H1 (cell line): ENCODE results near the gene ARID3B. TPM values are rescaled to one million over a fixed set of nuclear protein-coding genes. Genes with fewer than 3 reads are reported as not detected.

ENCODE experiments used
- CTCF ChIA-PET: fragments of 300-600 bp; sonication (Branson Sonifier 250); formaldehyde crosslinking; loops from one replicate; lab custom pipeline; 2021; ENCODE audit not compliant: partially characterized antibody; lab: Charles Lee
- POLR2A ChIA-PET: fragments of 300-600 bp; sonication (Branson Sonifier 250); formaldehyde crosslinking; loops from one replicate; lab custom pipeline; 2021; ENCODE audit warnings: inconsistent platforms; ENCODE audit not compliant: partially characterized antibody; lab: Charles Lee
- DNase-seq, 2 experiments: peaks; one replicate each; pipeline versions ENCODE4 v3.0.0 to v3.0.0-alpha.2; 2010 to 2022; ENCODE audit warnings: low spot score in 2 of 2, low read depth in 1 of 2, mixed read lengths in 1 of 2
- FAIRE-seq: peaks from 2 replicates; lab custom pipeline; 2011; peaks lifted over from hg19 to GRCh38; lab: Jason Lieb, UNC
- H2AFZ ChIP-seq: 2 replicates; pipeline ENCODE4 v1.8.1; 2012; ENCODE audit warnings: low read length, inconsistent platforms
- H2AK5ac ChIP-seq: 2 replicates; pipeline ENCODE4 v1.6.1; 2013; ENCODE audit warnings: low read depth, low read length
- H2BK120ac ChIP-seq: replicated peaks from 2 replicates; pipeline ENCODE3; 2013; ENCODE audit warnings: low read depth, low read length, inconsistent platforms
- H2BK12ac ChIP-seq: 2 replicates; pipeline ENCODE4 v1.6.1; 2013; ENCODE audit warnings: low read depth, low read length
- H2BK15ac ChIP-seq: 2 replicates; pipeline ENCODE4 v1.6.1; 2013; ENCODE audit warnings: low read length
- H2BK20ac ChIP-seq: 2 replicates; pipeline ENCODE4 v1.6.1; 2013; ENCODE audit warnings: low read length
- H2BK5ac ChIP-seq: 2 replicates; pipeline ENCODE4 v1.6.1; 2013; ENCODE audit warnings: low read depth, low read length
- H3K14ac ChIP-seq: 2 replicates; pipeline ENCODE4 v1.6.1; 2013; ENCODE audit warnings: inconsistent platforms; ENCODE audit not compliant: insufficient read length
- H3K18ac ChIP-seq: 2 replicates; pipeline ENCODE4 v1.6.1; 2013; ENCODE audit warnings: low read length; ENCODE audit errors: extremely low read depth
- H3K23ac ChIP-seq: 2 replicates; pipeline ENCODE4 v1.6.1; 2013; ENCODE audit warnings: inconsistent platforms; ENCODE audit not compliant: insufficient read length
- H3K23me2 ChIP-seq: 2 replicates; pipeline ENCODE4 v1.6.1; 2013; ENCODE audit warnings: low read depth, low read length
- H3K27ac ChIP-seq: 2 replicates; pipeline ENCODE4 v1.6.1; 2011; ENCODE audit warnings: low read depth, low read length, inconsistent platforms
- H3K27me3 ChIP-seq, 4 experiments: replicated peaks in 1 of 4; 1 replicate in 1 of 4; 2 replicates in 3 of 4; pipeline versions ENCODE4 v1.6.1 to v1.8.1; 2011 to 2013; ENCODE audit warnings: low read length in 3 of 4, mild to moderate bottlenecking in 3 of 4, inconsistent platforms in 2 of 4, mixed read lengths in 2 of 4, moderate library complexity in 1 of 4; ENCODE audit not compliant: control insufficient read depth in 3 of 4, insufficient read depth in 3 of 4; ENCODE audit errors: extremely low read depth in 1 of 4
- H3K36me3 ChIP-seq, 4 experiments: 2 replicates each; pipeline versions ENCODE4 v1.6.1 to v1.8.1; 2011 to 2013; ENCODE audit warnings: mild to moderate bottlenecking in 4 of 4, low read length in 3 of 4, moderate library complexity in 2 of 4, control low read depth in 1 of 4, inconsistent platforms in 1 of 4; ENCODE audit not compliant: insufficient read depth in 4 of 4, control insufficient read depth in 2 of 4
- H3K4ac ChIP-seq: replicated peaks from 2 replicates; pipeline ENCODE3; 2013; ENCODE audit warnings: low read length, low read depth, mixed read lengths, inconsistent platforms; ENCODE audit not compliant: insufficient read length
- H3K4me1 ChIP-seq, 4 experiments: replicated peaks in 1 of 4; 1 replicate in 1 of 4; 2 replicates in 3 of 4; pipeline versions ENCODE4 v1.6.1 to v1.8.1; 2011 to 2013; ENCODE audit warnings: low read length in 3 of 4, inconsistent platforms in 2 of 4, mixed read lengths in 1 of 4; ENCODE audit not compliant: insufficient read depth in 4 of 4, control insufficient read depth in 3 of 4
- H3K4me2 ChIP-seq, 2 experiments: 2 replicates each; pipeline versions ENCODE4 v1.6.1 to v1.8.1; 2011 to 2013; ENCODE audit warnings: low read depth in 2 of 2, low read length in 2 of 2, control low read depth in 1 of 2, inconsistent platforms in 1 of 2, mild to moderate bottlenecking in 1 of 2; ENCODE audit not compliant: insufficient read depth in 1 of 2
- H3K4me3 ChIP-seq, 4 experiments: fragments of 200-600, 300-600 bp in 1 of 4; sonication (generic), shearing (Covaris generic), sonication (Bioruptor Twin) in 1 of 4; 2 replicates each; pipeline versions ENCODE4 v1.5.1 to v1.8.1; 2011 to 2016; ENCODE audit warnings: low read length in 4 of 4, low read depth in 3 of 4, control low read depth in 2 of 4, inconsistent platforms in 2 of 4, mild to moderate bottlenecking in 2 of 4, mixed read lengths in 1 of 4, moderate library complexity in 1 of 4; ENCODE audit not compliant: insufficient read depth in 2 of 4; ENCODE audit errors: extremely low read depth in 1 of 4
- H3K56ac ChIP-seq: replicated peaks from 2 replicates; pipeline ENCODE3; 2013; ENCODE audit warnings: low read depth, mild to moderate bottlenecking, mixed read lengths, low read length, inconsistent platforms; ENCODE audit not compliant: insufficient read length
- H3K79me1 ChIP-seq: 2 replicates; pipeline ENCODE4 v1.6.1; 2013; ENCODE audit warnings: low read depth, low read length, control low read depth
- H3K79me2 ChIP-seq, 2 experiments: 2 replicates each; pipeline versions ENCODE4 v1.6.1 to v1.8.1; 2012 to 2013; ENCODE audit warnings: low read length in 2 of 2, mild to moderate bottlenecking in 2 of 2, inconsistent platforms in 1 of 2; ENCODE audit not compliant: insufficient read depth in 2 of 2, control insufficient read depth in 1 of 2
- H3K9ac ChIP-seq, 4 experiments: replicated peaks in 1 of 4; 1 replicate in 1 of 4; 2 replicates in 3 of 4; pipeline versions ENCODE4 v1.6.1 to v1.8.1; 2011 to 2013; ENCODE audit warnings: low read depth in 3 of 4, low read length in 3 of 4, control low read depth in 2 of 4, mild to moderate bottlenecking in 2 of 4, moderate library complexity in 2 of 4, inconsistent platforms in 1 of 4; ENCODE audit errors: extremely low read depth in 1 of 4
- H3K9me3 ChIP-seq, 2 experiments: 2 replicates each; pipeline versions ENCODE4 v1.6.1 to v1.8.1; 2012 to 2013; ENCODE audit warnings: mild to moderate bottlenecking in 2 of 2, moderate library complexity in 2 of 2, control low read depth in 1 of 2, inconsistent platforms in 1 of 2, low read depth in 1 of 2, low read length in 1 of 2, mixed read lengths in 1 of 2; ENCODE audit not compliant: insufficient read depth in 2 of 2
- H4K20me1 ChIP-seq, 2 experiments: replicated peaks in 1 of 2; 2 replicates each; pipeline versions ENCODE3 to v1.8.1; 2011 to 2013; ENCODE audit warnings: inconsistent platforms in 2 of 2, low read length in 2 of 2, mild to moderate bottlenecking in 1 of 2; ENCODE audit not compliant: insufficient read depth in 2 of 2, control insufficient read depth in 1 of 2
- H4K5ac ChIP-seq: 2 replicates; pipeline ENCODE4 v1.6.1; 2013; ENCODE audit warnings: low read length, low read depth, mixed read lengths, inconsistent platforms; ENCODE audit not compliant: insufficient read length
- H4K8ac ChIP-seq: 2 replicates; pipeline ENCODE4 v1.8.0; 2013; ENCODE audit warnings: mild to moderate bottlenecking, moderate library complexity, low read length, inconsistent platforms; ENCODE audit not compliant: insufficient read depth; ENCODE audit errors: extremely low read depth
- H4K91ac ChIP-seq: replicated peaks from 2 replicates; pipeline ENCODE3; 2013; ENCODE audit warnings: low read length, mixed read lengths, inconsistent platforms; ENCODE audit not compliant: insufficient read length
- ATF3 ChIP-seq: IDR thresholded peaks from 2 replicates; pipeline ENCODE4 v1.6.1; 2011; ENCODE audit warnings: low read depth, mild to moderate bottlenecking, low read length; ENCODE audit not compliant: insufficient read depth
- BRCA1 ChIP-seq: IDR thresholded peaks from 2 replicates; pipeline ENCODE4 v1.6.1; 2012; ENCODE audit warnings: low read depth, low read length, improper control_type of control experiment
- CEBPB ChIP-seq: IDR thresholded peaks from 2 replicates; pipeline ENCODE4 v1.6.1; 2012; ENCODE audit warnings: low read depth, low read length
- MAX ChIP-seq: IDR thresholded peaks from 2 replicates; pipeline ENCODE4 v1.6.1; 2012; ENCODE audit warnings: inconsistent platforms
- YY1 ChIP-seq: IDR thresholded peaks from 2 replicates; pipeline ENCODE4 v1.6.1; 2011; ENCODE audit warnings: low read depth, mild to moderate bottlenecking, low read length
- WGBS, 2 experiments: shearing (Covaris generic) in 1 of 2; methylation state at CpG; one replicate each; pipeline versions ENCODE4 v1.1.6 to v1.1.7; 2013 to 2015; ENCODE audit warnings: low lambda C conversion rate in 2 of 2, mixed read lengths in 2 of 2, inconsistent platforms in 1 of 2, low coverage in 1 of 2, missing lambda C conversion rate in 1 of 2; ENCODE audit not compliant: insufficient replicate concordance in 2 of 2, insufficient coverage in 1 of 2, insufficient read length in 1 of 2; ENCODE audit errors: extremely low coverage in 1 of 2, missing lambda C conversion rate in 1 of 2; 5-methylcytosine and 5-hydroxymethylcytosine counted together
- polyA plus RNA-seq, 7 experiments: library from polyadenylated mRNA; depleted of rRNA in 3 of 7; stranded (reverse) in 5 of 7; unstranded in 2 of 7; fragments of >200 nt in 5 of 7; fragments of 200-250 nt in 2 of 7; gene quantifications; 1 replicate in 5 of 7; 2 replicates in 1 of 7; 4 replicates in 1 of 7; pipeline versions ENCODE4 v1.2.1 to v1.2.3, GENCODE V29; 2011 to 2013; ENCODE audit warnings: missing spikeins in 2 of 7, mixed read lengths in 2 of 7
- total RNA-seq: library from RNA; stranded (reverse); fragmentation: NEBNext Ultra II Directional; extraction: Animal tissue kit (Norgen Biotek cat#: 25700); gene quantifications from 2 replicates; pipeline ENCODE4 v1.2.1, GENCODE V29; 2021

The ARID3B gene
- total and polyA plus RNA-seq, 2 of the 8 experiments (the other 6 are each of a cell fraction or from before 2014, with no cell fraction given): 81.0 to 115 TPM

- WGBS, 2 experiments: 95% methylated on average over 4 of the region's 4 CpGs; no CpG with 5 or more reads in 1 of the 2 experiments
- Histone ChIP-seq H2AFZ (no peak overlapping the region), H3K56ac (no peak overlapping the region), H2BK15ac (no peak overlapping the region), H2BK5ac (no peak overlapping the region), H3K4me1 (no peaks in the 10 kb centered on the region), H3K4ac (no peak overlapping the region), H3K79me1 (peaks cover 3% of the 10 kb centered on the region), H2AK5ac (no peak overlapping the region), H2BK12ac (no peak overlapping the region), H3K14ac (no peak overlapping the region), H3K36me3 (peaks cover 7 to 27% (median 18%) of the 10 kb centered on the region in 4 experiments), H4K91ac (no peak overlapping the region), H3K27ac (no peak overlapping the region), H3K9ac (no peak overlapping the region), H3K27me3 (no peaks in the 10 kb centered on the region), H4K8ac (no peak overlapping the region), H2BK20ac (no peak overlapping the region), H3K23me2 (no peaks in the 10 kb centered on the region), H3K79me2 (peaks cover 3 to 87% of the 10 kb centered on the region in 2 experiments; a peak in 3 of 4 replicates), H3K9me3 (no peaks in the 10 kb centered on the region), H3K4me3 (no peak overlapping the region), H4K20me1 (peaks cover 10 to 12% of the 10 kb centered on the region in 2 experiments), H2BK120ac (no peak overlapping the region), H3K23ac (no peak overlapping the region), H4K5ac (no peak overlapping the region), H3K4me2 (no peak overlapping the region), H3K18ac (no peak overlapping the region)
- FAIRE-seq: no peak
- ChIA-PET POLR2A (interaction anchor here (0.6 kb wide), 1 partner anchor 313 kb away, joined by 3 read pairs; no protein-coding TSS in a partner anchor), CTCF (interaction anchor here (1.3 kb wide), 1 partner anchor 208 kb away, joined by 3 read pairs; no protein-coding TSS in a partner anchor)
- TF ChIP-seq CEBPB (peak; percentile 67), BRCA1 (no peak), YY1 (no peak), ATF3 (no peak), MAX (no peak)
- DNase-seq: no peak
These were observed 14.2 kb downstream of the ARID3B start for GRCh38 chr15:74555192-74555591.
